ENCODE data around the gene KLHL25. TPM values are rescaled to one million over a fixed set of nuclear protein-coding genes. Genes with fewer than 3 reads are reported as not detected.
A peak's percentile ranks its signal among the peaks of the same experiment; 100 is the strongest.

The KLHL25 gene
- total RNA-seq, 1 donor from 2014 or later: 5.1 TPM

GRCh38 chr15:85763673-85764633 is 30.8 kb downstream of the KLHL25 start:
- intact Hi-C loops (cut with DNase I): loop anchor here (2.0 to 5.0 kb wide), 2 partner anchors 13 to 63 kb away; no protein-coding TSS in a partner anchor
- no peak for DNase-seq (ENCODE audit: low spot score)

GRCh38 chr15:85763157-85763556 is 31.6 kb downstream of the KLHL25 start:
- intact Hi-C loops (cut with DNase I): loop anchor here (2.0 to 5.0 kb wide), 2 partner anchors 14 to 64 kb away; no protein-coding TSS in a partner anchor
- no peak for DNase-seq (ENCODE audit: low spot score)

- intact Hi-C loops (cut with DNase I): loop anchor here (2.0 to 5.0 kb wide), 2 partner anchors 14 to 65 kb away; no protein-coding TSS in a partner anchor
- no peak for DNase-seq (ENCODE audit: low spot score)
Observed at GRCh38 chr15:85762756-85763127, 32.0 kb downstream of the KLHL25 start.

GRCh38 chr15:85762039-85762755 is 32.5 kb downstream of the KLHL25 start:
- no peak for DNase-seq (ENCODE audit: low spot score)

GRCh38 chr15:85761635-85762034 is 33.1 kb downstream of the KLHL25 start:
- intact Hi-C loops (cut with DNase I): loop anchor here (2.0 to 5.0 kb wide), 2 partner anchors 15 to 66 kb away; no protein-coding TSS in a partner anchor
- DNase-seq (ENCODE audit: low spot score): peak; percentile 63

More at GRCh38 chr15:85762039-85762755, 32.5 kb downstream of the KLHL25 start:
- intact Hi-C loops (cut with DNase I): loop anchor here (2.0 to 5.0 kb wide), 2 partner anchors 15 to 65 kb away; no protein-coding TSS in a partner anchor

GRCh38 chr15:85760531-85761371 is 34.0 kb downstream of the KLHL25 start:
- no peak for DNase-seq (ENCODE audit: low spot score)
- intact Hi-C loops (cut with DNase I): loop anchor here (5.0 kb wide), 1 partner anchor 67 kb away; no protein-coding TSS in a partner anchor

- no peak for DNase-seq (ENCODE audit: low spot score)
- intact Hi-C loops (cut with DNase I): loop anchor here (5.0 kb wide), 1 partner anchor 67 kb away; no protein-coding TSS in a partner anchor
Observed at GRCh38 chr15:85760049-85760448, 34.7 kb downstream of the KLHL25 start.

GRCh38 chr15:85759376-85759775 is 35.3 kb downstream of the KLHL25 start:
- DNase-seq (ENCODE audit: low spot score): peak; percentile 86

GRCh38 chr15:85758655-85758978 is 36.1 kb downstream of the KLHL25 start:
- intact Hi-C loops (cut with DNase I): loop anchor here (5.0 kb wide), 1 partner anchor 34 kb away; the partner anchor contains the start of gene KLHL25
- peak; percentile 67 for DNase-seq (ENCODE audit: low spot score)

More at GRCh38 chr15:85759376-85759775, 35.3 kb downstream of the KLHL25 start:
- intact Hi-C loops (cut with DNase I): loop anchor here (5.0 kb wide), 1 partner anchor 33 kb away; the partner anchor contains the start of gene KLHL25

- DNase-seq (ENCODE audit: low spot score): peak; percentile 69
- intact Hi-C loops (cut with DNase I): loop anchor here (5.0 kb wide), 1 partner anchor 34 kb away; the partner anchor contains the start of gene KLHL25
Observed at GRCh38 chr15:85757939-85758654, 36.6 kb downstream of the KLHL25 start.

- intact Hi-C loops (cut with DNase I): loop anchor here (5.0 kb wide), 1 partner anchor 35 kb away; the partner anchor contains the start of gene KLHL25
- DNase-seq (ENCODE audit: low spot score): peak; percentile 75
Observed at GRCh38 chr15:85757073-85757938, 37.4 kb downstream of the KLHL25 start.

- intact Hi-C loops (cut with DNase I): loop anchor here (5.0 kb wide), 1 partner anchor 36 kb away; the partner anchor contains the start of gene KLHL25
- peak; percentile 56 for DNase-seq (ENCODE audit: low spot score)
Observed at GRCh38 chr15:85756411-85757072, 38.2 kb downstream of the KLHL25 start.

GRCh38 chr15:85755942-85756341 is 38.8 kb downstream of the KLHL25 start:
- intact Hi-C loops (cut with DNase I): loop anchor here (5.0 kb wide), 1 partner anchor 36 kb away; the partner anchor contains the start of gene KLHL25
- peak; percentile 72 for DNase-seq (ENCODE audit: low spot score)

- peak; percentile 74 for DNase-seq (ENCODE audit: low spot score)
- intact Hi-C loops (cut with DNase I): loop anchor here (5.0 kb wide), 1 partner anchor 37 kb away; the partner anchor contains the start of gene KLHL25
Observed at GRCh38 chr15:85755471-85755870, 39.3 kb downstream of the KLHL25 start.

GRCh38 chr15:85754989-85755388 is 39.7 kb downstream of the KLHL25 start:
- DNase-seq (ENCODE audit: low spot score): peak; percentile 80
- intact Hi-C loops (cut with DNase I): loop anchor here (5.0 kb wide), 1 partner anchor 37 kb away; the partner anchor contains the start of gene KLHL25

- DNase-seq (ENCODE audit: low spot score): peak; percentile 57
- intact Hi-C loops (cut with DNase I): no loop called here
Observed at GRCh38 chr15:85753791-85754452, 40.8 kb downstream of the KLHL25 start.

Data from cardiac septum (tissue), 1 donor.